NOMO-1 (cell line): Measurements from ENCODE around the gene DNASE1L2.

Experiments
- DNase-seq, 2 experiments: peaks; one replicate each; lab custom pipeline; 2025; ENCODE audit not compliant: unreplicated experiment in 2 of 2; lab: John Stamatoyannopoulos, UW

DNASE1L2 gene

GRCh38 chr16:2267505-2267912 is 31.3 kb downstream of the DNASE1L2 start:
- DNase-seq, result peak in 1 of 2 experiments; percentile 79

GRCh38 chr16:2267913-2268666 is 31.8 kb downstream of the DNASE1L2 start, which contains the start of gene RNPS1:
Gene RNPS1, minus strand, starts transcription at chr16:2268126. Its CDS starts 3,483 bp downstream, at chr16:2264643.
- peak; percentile 90 to 95 for DNase-seq

- no peak for DNase-seq
Measured at GRCh38 chr16:2270070-2270462, 33.8 kb downstream of the DNASE1L2 start.

GRCh38 chr16:2270588-2271470 is 34.6 kb downstream of the DNASE1L2 start:
- DNase-seq, result no peak

- DNase-seq, result no peak
Measured at GRCh38 chr16:2271848-2272461, 35.7 kb downstream of the DNASE1L2 start.

GRCh38 chr16:2273484-2273883 is 37.2 kb downstream of the DNASE1L2 start:
- DNase-seq, result no peak

GRCh38 chr16:2273931-2274330 is 37.7 kb downstream of the DNASE1L2 start:
- DNase-seq, result no peak

- no peak for DNase-seq
Measured at GRCh38 chr16:2275476-2276367, 39.5 kb downstream of the DNASE1L2 start.

GRCh38 chr16:2276368-2277195 is 40.3 kb downstream of the DNASE1L2 start:
- DNase-seq, result no peak

- DNase-seq, result no peak
Measured at GRCh38 chr16:2277466-2278271, 41.4 kb downstream of the DNASE1L2 start.

- DNase-seq, result no peak
Measured at GRCh38 chr16:2278272-2278608, 42.0 kb downstream of the DNASE1L2 start.

GRCh38 chr16:2278956-2279800 is 42.9 kb downstream of the DNASE1L2 start:
- DNase-seq, result no peak

- no peak for DNase-seq
Measured at GRCh38 chr16:2280461-2280860, 44.2 kb downstream of the DNASE1L2 start.

GRCh38 chr16:2280981-2281542 is 44.8 kb downstream of the DNASE1L2 start:
- DNase-seq, result no peak

GRCh38 chr16:2282262-2282661 is 46.0 kb downstream of the DNASE1L2 start:
- peak in 1 of 2 experiments; percentile 7 for DNase-seq

GRCh38 chr16:2282866-2283555 is 46.8 kb downstream of the DNASE1L2 start:
- DNase-seq, result no peak
